Activated naive CD4-positive, alpha-beta T cell (primary cell): ENCODE results near the gene RNF213.
"Not testable (repeated sequence)": the region's sequence is repeated elsewhere in the genome, so short reads cannot be mapped to it uniquely, and the experiment has no call there.

ENCODE experiments used
- DNase-seq, 4 experiments: peaks; one replicate each; lab custom pipeline; 2025; lab: John Stamatoyannopoulos, UW

RNF213 gene

DNA sequence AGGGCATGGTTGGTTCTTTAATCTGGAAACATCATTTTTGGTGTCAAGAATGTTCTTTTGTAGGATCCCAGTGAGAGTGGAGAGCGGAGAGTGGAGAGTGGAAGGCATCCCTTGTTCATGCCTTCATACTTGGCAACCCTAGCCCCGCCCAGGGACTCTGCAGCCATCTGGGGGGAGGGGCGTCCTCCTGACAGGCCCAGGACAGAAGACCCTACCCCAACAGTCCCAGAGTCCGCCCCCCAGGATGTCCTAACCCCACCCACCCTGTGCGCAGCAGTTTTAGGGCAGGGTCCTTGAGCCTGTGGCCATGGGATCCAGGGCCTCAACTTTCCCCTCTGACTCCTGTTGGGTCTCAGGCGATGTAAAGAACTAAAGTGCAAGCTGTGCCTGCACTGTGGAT, 36.0 kb upstream of the RNF213 start:
- DNase-seq: no peak

DNA sequence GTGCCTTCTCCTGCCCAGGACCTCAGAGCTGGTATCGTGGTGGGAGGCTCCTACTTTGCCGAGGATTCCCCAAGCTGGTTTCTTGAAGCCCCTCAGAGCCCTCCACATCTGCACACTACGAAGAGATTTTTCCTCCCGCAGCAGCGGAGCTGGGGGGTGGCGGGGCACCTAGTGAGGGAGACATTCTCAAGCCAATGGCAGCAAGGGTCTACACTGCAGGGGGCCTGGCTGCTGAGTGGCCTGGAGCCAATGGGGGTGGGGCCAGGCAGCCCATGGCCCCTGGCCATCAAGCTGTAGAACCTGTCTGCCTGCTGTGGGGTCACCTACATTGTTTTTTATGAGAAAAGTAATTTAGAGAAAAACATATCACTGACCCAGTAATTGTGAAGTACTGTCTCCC, 35.4 kb upstream of the RNF213 start:
- DNase-seq: no peak

DNA sequence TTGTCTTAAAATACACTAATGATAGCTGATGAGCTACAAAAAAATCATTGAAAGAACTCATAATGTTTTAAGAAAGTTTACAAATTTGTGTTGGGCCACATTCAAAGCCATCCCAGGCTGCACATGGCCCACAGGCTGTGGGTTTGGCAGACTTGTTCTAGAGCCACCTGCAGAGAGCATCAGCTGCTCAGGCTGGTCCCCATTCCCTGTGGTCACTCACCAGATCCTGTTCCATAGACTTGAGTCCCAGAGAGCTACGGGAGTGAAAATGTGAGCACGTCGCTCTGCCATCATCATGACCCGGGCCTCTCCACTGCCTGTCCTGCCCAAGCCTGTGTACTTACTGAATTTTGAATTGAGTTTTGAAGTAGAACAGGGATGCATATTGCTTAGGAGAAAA, 33.5 kb upstream of the RNF213 start:
- no peak for DNase-seq

DNA sequence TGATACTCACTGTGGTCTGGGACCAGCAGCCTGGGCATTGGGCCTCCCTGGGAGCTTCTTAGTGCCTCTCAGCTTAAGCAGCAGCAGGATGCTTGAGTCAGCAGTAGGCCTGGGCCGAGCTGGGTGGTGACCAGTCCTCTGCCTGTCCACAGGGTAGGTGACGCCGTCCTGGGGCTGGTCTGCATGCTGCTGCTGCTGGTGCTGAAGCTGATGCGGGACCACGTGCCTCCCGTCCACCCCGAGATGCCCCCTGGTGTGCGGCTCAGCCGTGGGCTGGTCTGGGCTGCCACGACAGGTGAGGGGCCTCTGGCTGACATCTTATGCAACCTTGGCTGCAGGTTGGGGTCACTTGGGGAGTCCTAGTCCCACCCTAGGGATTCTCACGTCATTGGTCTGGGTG, 33.0 kb upstream of the RNF213 start:
- no peak for DNase-seq

DNA sequence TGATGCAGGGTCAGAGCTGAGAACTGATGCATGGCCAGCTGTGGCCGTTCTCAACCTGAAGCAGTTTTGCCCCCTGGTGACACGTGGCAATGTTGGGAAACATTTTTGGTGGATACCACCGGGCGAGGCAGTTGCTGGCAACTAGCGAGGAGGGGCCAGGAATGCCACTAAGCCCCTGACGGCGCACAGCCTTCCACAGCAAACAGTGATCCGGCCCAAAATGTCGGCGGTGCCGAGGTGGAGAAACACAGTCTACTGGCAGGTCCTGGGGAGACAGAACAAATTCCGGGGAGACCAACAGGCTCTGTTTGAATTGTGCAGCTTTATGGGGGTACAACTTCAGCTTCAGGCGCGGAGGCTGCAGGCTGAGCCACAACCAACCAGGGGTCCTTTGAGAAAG, 32.2 kb upstream of the RNF213 start:
- no peak for DNase-seq

DNA sequence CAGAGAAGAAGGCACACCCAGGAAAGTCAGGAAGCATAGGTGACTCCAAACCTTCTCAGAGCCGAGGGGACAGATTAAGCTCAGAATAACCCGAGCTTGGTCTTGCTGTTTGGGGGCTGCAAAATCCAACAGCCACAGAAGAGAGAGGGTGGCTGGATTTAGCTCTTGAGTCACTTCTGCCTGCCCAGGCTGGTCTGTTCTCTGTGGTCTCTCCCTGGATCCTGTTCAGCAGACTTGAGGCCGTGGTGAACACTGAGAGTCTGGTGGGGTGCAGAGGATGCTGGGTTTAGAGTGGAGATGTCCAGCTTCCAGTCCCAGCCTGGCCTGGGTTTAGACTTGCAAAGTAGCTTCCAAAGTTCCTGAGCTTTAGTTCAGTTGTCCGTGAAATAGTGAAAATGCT, 31.6 kb upstream of the RNF213 start:
- no peak for DNase-seq

DNA sequence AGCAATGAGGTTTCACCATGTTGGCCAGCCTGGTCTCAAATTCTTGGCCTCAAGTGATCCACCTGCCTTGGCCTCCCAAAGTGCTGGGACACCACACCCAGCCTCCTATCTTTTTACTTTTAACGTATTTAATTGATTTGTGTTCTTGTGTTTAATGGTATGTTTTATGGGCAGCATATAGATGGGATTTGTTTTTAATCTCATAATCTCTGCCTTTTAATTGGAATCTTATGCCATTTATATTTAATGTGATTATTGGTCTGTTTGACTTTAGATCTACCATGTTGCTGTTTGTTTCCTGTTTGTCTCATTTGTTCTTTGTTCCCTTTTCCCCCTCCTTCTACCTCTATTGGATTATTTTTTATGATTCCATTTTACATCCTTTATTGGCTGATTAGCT, 28.2 kb upstream of the RNF213 start:
- no peak for DNase-seq

DNA sequence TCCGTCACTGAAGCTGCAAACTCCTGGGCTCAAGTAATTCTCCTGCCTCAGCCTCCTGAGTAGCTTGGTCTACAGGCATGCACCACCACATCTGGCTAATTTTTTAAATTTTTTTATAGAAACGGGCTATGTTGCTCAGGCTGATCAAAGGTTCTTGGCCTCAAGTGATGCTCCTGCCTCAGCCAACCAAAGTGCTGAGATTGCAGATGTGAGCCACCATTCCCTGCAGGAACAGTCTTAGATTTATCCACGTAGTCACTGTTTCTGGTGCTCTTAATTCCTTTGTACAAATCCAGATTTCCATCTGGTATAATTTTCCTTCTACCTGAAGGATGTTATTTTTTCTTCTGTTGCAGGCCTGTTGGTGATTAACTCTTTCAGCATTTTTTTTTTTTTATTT, 27.4 kb upstream of the RNF213 start:
- no peak for DNase-seq

DNA sequence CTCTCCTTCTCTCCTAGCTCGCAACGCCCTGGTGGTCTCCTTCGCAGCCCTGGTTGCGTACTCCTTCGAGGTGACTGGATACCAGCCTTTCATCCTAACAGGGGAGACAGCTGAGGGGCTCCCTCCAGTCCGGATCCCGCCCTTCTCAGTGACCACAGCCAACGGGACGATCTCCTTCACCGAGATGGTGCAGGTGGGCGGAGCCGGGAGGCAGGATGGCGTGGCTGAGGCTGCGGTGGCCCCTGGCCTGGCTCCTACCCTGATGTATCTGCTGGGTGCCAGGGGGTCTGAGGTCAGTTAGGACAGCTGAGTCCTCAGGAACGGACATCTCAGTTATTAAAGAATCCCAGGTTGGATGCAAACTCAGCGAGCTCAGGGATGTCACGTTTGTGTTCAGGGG, 23.7 kb upstream of the RNF213 start:
- no peak for DNase-seq

DNA sequence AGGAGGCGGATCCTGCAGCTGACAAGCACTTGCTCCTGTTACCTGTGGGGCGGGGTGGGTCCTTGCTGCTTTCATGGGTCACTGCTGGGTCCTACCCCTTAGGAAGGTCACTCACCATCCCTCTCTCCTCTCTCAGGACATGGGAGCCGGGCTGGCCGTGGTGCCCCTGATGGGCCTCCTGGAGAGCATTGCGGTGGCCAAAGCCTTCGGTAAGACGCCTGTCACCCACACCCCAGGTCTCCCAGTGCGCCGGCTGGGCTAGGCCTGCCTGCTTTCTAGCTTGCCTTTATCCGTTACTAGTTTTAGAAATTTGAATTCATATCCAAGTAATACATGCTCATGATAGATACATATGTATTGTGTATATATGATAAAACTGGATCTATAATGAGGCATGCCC, 23.3 kb upstream of the RNF213 start:
- no peak for DNase-seq

DNA sequence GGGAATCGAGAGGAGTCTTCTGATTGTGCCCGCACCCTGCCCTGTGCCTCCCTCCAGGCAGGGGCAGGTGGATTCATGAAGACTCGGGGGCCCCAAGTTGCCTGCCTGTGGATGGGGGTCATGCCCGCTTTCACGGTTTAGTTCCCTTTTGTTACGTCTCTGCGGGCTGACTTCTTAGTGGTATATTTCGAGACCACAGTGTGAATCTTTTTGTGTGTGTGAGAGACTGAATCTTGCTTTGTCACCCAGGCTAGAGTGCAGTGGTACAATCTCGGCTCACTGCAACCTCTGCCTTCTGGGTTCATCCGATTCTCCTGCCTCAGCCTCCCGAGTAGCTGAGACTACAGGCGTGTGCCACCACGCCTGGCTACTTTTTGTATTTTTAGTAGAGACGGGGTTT, 18.1 kb upstream of the RNF213 start:
- no peak for DNase-seq

DNA sequence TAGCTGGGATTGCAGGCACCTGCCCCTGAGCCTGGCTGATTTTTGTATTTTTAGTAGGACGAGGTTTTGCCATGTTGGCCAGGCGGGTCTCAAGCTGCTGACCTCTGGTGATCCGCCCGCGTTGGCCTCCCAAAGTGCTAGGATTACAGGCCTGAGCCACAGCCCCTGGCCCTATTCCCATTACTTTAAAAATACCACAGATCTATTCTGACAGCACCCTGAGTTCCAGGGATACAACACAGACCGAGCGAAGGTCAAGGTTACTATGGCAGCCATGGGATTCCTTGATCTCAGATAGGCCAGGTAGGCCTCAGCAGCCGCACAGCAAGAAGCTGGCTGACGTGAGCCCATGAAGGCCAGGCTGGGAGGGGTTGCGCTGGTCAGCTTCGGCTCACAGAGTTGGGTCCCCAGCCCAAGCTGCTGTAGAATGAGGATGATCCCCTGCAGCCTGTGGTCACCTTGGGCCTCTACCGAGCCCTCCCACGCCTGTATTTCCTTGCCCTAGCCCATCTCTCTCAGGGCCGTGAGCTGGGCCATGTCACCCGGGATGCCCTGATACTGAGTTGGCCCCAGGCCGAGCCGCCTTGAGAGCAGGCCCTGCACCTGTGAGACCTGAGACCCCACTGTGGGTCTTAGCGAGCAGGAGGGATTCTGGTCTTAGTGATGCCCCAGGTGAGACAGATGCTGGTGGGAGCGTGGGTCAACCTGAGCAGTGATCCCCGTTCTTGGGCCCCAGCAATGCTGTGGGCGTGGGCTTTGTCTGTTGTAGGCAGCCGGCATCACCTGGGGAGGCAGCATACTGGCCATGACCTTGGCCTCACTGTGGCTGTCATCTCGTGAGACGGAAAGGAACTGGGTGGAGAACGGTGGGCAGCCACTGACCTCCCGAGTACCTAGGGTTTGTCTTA, 16.9 kb upstream of the RNF213 start:
- no peak for DNase-seq

DNA sequence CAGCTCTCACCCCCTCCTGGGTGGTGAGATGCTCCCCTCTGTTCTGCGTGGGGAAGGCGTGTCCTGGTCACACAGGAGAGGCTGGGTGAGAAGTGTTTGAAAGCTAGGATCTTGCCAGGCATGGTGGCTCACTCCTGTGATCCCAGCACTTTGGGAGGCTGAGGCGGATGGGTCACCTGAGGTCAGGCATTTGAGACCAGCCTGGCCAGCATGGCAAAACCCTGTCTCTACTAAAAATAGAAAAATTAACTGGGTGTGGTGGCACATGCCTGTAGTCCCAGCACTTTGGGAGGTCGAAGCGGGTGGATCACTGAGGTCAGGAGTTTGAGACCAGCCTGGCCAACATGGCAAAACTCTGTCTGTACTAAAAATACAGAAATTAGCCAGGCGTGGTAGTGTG, 16.2 kb upstream of the RNF213 start:
- DNase-seq: not testable (repeated sequence)

DNA sequence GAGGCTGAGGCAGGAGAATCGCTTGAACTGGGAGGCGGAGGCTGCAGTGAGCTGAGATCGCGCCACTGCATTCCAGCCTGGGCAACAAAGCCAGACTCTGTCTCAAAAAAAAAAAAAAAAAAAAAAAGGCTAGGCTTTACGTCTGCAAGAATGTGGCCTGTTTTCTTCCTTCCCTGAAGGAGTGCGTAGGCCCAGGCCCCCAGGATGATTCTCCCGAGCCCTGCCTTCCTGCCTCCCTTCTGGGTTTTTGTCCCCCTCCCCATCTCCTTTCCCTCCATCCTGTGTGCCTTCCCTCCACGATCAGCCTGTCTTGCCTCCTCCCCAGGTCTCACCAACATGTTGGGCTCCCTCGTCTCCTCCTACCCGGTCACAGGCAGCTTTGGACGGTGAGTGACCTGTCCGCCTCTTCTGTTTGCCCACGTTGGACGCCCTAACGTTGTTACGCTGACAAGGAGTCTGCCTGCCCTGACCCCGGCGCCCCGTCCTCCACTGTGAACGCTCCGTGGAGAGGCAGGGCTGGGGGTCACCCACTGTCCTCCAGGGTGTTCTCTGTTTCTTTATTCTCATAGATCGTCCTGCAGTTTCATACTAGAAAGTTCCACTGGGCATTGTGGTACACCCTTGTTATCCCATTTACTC, 15.7 kb upstream of the RNF213 start:
- DNase-seq: no peak

DNA sequence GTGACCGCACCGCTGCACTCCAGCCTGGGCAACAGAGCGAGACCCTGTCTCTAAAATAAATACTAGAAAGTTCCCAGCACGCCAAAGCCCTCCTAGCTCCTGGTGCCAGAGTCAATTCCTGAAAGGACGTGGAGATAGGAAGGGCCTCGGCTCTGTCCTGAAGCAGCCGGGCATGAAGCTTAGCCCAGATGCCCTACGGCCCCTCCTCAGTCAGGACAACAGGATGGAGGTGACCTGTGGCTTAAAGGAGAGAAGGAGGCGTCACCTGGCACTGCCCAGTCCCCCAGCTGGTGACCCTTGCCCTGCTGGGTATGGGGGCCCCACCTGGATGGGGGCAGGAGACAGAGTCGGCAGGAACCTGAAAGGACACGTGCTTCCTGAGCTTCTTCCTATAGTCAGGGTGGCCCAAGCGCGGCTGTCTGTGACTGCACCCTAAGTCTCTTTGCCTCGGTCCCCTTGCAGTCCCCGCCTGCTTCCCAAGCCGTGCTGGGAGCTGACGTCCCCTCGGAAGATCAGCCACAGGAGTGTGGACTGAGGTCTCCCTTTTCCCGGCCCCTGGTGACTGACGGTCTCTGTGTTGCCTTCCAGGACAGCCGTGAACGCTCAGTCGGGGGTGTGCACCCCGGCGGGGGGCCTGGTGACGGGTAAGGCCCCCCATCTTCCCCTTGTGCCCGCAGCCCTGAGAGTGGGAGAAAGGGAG, 14.9 kb upstream of the RNF213 start:
- no peak for DNase-seq

DNA sequence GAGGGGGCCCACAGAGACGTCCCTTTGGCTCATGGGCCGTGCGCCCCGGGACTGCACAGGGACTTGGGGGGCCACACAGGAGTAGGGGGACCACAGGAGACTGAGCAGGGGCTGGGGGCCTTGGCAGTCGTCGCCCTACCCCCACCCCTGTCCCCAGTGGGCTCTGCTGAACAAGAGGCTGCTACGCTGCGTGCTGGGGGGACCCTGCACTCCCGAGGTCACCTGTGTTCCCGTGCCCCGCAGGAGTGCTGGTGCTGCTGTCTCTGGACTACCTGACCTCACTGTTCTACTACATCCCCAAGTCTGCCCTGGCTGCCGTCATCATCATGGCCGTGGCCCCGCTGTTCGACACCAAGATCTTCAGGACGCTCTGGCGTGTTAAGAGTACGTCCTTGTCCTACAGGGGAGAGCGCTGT, 14.4 kb upstream of the RNF213 start:
- no peak for DNase-seq

DNA sequence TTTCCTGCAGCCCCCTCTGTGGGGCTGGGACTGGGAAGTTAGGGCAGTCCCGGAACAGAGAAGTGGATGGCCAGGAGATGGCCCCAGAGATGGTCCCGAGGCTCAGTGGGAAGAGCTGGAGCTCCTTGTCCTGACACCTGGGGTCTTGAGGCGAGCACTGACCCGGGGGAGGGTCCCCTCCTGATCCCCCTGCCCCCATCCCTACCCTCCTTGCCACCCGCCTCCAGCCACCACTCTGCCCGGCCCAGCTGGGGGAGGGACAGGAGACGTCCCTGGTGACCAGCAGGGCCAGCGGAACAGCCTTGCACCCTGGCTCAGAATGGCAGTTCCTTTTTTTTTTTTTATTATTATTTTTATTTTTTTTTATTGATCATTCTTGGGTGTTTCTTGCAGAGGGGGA, 13.9 kb upstream of the RNF213 start:
- no peak for DNase-seq

DNA sequence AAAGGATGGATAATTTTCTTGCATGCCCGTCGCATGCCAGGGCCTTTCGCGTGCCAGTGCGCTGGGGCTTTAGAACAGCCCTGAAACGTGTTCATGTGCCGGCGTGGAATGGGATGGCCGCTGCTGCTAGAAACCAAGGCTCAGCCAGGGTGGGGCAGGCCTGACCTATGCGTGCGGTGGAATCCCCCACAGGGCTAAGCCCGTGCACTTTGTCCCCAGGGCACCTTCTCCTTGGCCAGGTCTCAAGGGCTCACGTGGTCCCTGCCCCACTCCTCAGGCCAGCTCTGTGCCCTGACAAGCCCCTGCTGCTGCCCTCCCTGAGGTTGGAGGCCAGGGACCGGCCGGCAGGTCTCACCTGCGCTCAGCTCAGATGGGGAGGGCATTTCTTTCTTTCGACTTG, 13.1 kb upstream of the RNF213 start:
- DNase-seq: no peak

DNA sequence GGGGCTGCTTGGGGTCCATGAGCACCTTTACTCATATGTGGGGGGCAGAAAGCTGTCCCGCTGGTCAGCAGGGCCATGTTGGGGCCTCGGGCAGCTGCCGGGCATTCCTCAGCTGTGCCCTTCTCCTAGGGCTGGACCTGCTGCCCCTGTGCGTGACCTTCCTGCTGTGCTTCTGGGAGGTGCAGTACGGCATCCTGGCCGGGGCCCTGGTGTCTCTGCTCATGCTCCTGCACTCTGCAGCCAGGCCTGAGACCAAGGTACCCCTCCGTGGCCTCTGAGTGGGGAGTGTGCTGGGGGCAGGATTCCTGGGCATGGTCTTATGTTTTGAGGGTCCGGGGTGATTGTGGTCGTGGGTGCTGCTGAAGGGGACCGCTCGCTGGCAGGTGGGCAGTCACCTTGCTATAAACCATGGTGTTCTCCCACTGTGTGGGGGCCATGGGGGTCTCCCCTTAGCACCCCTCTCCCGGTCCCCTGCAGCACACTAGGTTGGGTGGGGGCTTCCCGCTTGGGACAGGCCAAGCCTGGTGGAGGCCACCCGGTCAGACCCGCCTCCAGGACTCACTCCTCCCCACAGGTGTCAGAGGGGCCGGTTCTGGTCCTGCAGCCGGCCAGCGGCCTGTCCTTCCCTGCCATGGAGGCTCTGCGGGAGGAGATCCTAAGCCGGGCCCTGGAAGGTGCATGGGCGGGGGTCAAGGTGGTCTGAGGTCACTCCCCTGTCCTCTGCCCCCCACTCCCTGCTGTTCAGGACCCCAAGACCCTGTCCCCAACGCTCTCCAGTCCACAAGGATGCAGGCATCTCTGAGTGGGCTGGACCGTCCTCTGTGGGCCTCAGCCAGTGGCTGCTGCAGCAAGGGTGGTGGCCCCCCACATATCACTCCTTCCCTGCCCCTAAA, 12.4 kb upstream of the RNF213 start:
- DNase-seq: no peak

DNA sequence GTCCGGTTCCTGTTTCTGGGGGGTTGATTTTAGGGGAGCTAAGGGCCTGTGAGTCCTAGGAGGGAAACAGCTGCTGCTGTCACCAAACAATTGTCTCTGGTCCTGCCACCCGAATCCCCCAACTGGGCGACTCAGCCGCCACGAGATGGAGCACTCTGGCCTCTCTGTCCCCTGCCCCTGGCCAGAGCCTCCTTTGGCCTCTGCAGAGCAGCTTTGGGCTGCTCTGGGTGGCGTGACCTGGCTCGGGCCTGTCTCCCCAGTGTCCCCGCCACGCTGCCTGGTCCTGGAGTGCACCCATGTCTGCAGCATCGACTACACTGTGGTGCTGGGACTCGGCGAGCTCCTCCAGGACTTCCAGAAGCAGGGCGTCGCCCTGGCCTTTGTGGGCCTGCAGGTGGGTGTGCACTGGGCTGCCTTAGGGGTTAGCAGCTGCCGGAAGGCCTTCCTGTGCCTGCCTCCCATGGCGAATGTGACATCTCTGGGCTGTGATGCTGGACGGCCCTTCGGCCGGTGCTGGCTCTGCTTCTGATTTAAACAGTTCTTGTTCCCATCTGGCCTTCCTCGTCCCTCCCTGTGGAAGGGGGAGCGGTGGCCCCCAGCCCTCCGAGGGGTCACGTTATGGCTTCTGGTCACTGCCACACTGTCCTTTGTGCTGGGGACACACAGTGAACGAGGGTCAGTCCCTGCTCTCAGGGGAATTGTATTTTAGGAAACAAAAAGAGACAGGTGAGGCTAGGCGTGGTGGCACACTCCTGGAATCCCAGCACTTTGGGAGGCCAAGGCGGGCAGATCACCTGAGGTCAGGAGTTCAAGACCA, 11.6 kb upstream of the RNF213 start:
- DNase-seq: no peak

DNA sequence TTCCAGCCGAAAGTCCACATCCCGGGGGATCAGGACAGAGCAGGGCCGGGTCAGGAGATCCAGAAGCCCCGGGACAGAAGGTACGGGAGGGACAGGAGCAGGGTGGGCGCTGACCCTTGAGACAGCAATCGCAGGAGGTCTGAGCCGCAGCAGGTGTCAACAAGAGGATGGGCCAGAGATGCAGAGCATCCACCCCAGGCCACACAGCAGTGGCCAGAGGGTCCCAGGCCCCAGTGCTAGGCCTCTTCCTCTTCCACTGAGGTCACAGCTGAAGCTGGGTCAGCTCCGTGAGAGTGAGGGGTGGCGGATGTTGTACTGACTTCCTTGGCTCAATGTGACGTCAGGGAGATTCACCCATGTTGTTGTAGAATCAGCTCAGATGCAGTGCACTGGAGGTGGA, 8.7 kb upstream of the RNF213 start:
- DNase-seq: no peak
